K562 (cell line): ENCODE measurements around the gene MON2. TPM values are rescaled to one million over a fixed set of nuclear protein-coding genes. Genes with fewer than 3 reads are reported as not detected.
A peak's percentile ranks its signal among the peaks of the same experiment; 100 is the strongest.

Experiments used
- ATAC-seq: fragments of 200-7000 bp; cut with Tn5 transposase; 3 replicates; pipeline ENCODE4 v1.9.1; 2020; ENCODE audit warnings: moderate library complexity
- BruUV-seq: library from RNA; stranded (reverse); fragments of 400-500 nt; replicated peaks from 2 replicates; lab custom pipeline; 2021; lab: Mats Ljungman, UMichigan
- CTCF ChIA-PET: fragments of 300-600 bp; formaldehyde crosslinking; extraction: SDS; loops from one replicate; lab custom pipeline; 2021; ENCODE audit warnings: low intra/inter-chr PET ratio; lab: Yijun Ruan, JAX
- POLR2A ChIA-PET: fragments of 300-600, 350-650 bp; sonication (Branson Sonifier 250); formaldehyde crosslinking; extraction: SDS; loops from one replicate; lab custom pipeline; 2021; ENCODE audit warnings: antibody characterized with exemption, inconsistent platforms; lab: Yijun Ruan, JAX
- DNase-seq, 4 experiments: peaks; one replicate each; pipeline versions ENCODE4 v3.0.0 to v3.0.0-alpha.2; 2011 to 2018; ENCODE audit warnings: low spot score in 3 of 4, mixed read lengths in 3 of 4; ENCODE audit errors: extremely low read depth in 1 of 4
- FAIRE-seq: peaks from 2 replicates; lab custom pipeline; 2011; peaks lifted over from hg19 to GRCh38; lab: Jason Lieb, UNC
- H2AFZ ChIP-seq: 2 replicates; pipeline ENCODE4 v1.6.0; 2011; ENCODE audit warnings: low read depth, low read length, control low read depth, inconsistent platforms
- H3K27ac ChIP-seq: fragments of 200-600 bp; 3 replicates; pipeline ENCODE4 v1.8.0; 2011; ENCODE audit warnings: low read depth, mild to moderate bottlenecking, control low read depth, inconsistent platforms, low read length, moderate library complexity, mixed read lengths; ENCODE audit errors: extremely low read depth
- H3K27me3 ChIP-seq, 2 experiments: fragments of 300-600 bp in 1 of 2; 2 replicates in 1 of 2; 3 replicates in 1 of 2; pipeline versions ENCODE4 v1.6.0 to v1.8.0; 2011; ENCODE audit warnings: inconsistent platforms in 2 of 2, low read length in 2 of 2, mild to moderate bottlenecking in 1 of 2, mixed read lengths in 1 of 2, moderate library complexity in 1 of 2; ENCODE audit not compliant: control insufficient read depth in 2 of 2, insufficient read depth in 2 of 2
- H3K36me3 ChIP-seq: fragments of 300-600 bp; 3 replicates; pipeline ENCODE4 v1.8.0; 2011; ENCODE audit warnings: mild to moderate bottlenecking, low read length, inconsistent platforms; ENCODE audit not compliant: control insufficient read depth, insufficient read depth
- H3K4me1 ChIP-seq, 2 experiments: fragments of 200-600 bp in 1 of 2; replicated peaks in 1 of 2; 2 replicates in 1 of 2; 3 replicates in 1 of 2; pipeline versions ENCODE4 v1.5.1 to v1.8.0; 2011; ENCODE audit warnings: inconsistent platforms in 2 of 2, low read length in 2 of 2, mild to moderate bottlenecking in 1 of 2, mixed read lengths in 1 of 2, moderate library complexity in 1 of 2; ENCODE audit not compliant: control insufficient read depth in 2 of 2, insufficient read depth in 2 of 2
- H3K4me2 ChIP-seq: 2 replicates; pipeline ENCODE4 v1.6.1; 2011; ENCODE audit warnings: low read length, control low read depth, inconsistent platforms, mixed read lengths; ENCODE audit not compliant: insufficient read depth
- H3K4me3 ChIP-seq: fragments of 200-600 bp; sonication (generic), shearing (Covaris generic); 2 replicates; pipeline ENCODE4 v1.5.1; 2016; ENCODE audit warnings: control low read depth, inconsistent platforms
- H3K79me2 ChIP-seq: fragments of 200-600 bp; 3 replicates; pipeline ENCODE4 v1.8.0; 2011; ENCODE audit warnings: low read length, inconsistent platforms; ENCODE audit not compliant: control insufficient read depth, insufficient read depth
- H3K9ac ChIP-seq, 2 experiments: 2 replicates each; pipeline versions ENCODE4 v1.6.0 to v1.6.1; 2011; ENCODE audit warnings: low read depth in 2 of 2, low read length in 2 of 2, control low read depth in 1 of 2, inconsistent platforms in 1 of 2, mild to moderate bottlenecking in 1 of 2, mixed read lengths in 1 of 2; ENCODE audit not compliant: insufficient read depth in 1 of 2
- H3K9me1 ChIP-seq: one replicate; pipeline ENCODE4 v1.6.0; 2011; ENCODE audit warnings: inconsistent platforms, mild to moderate bottlenecking, low read length, moderate library complexity; ENCODE audit not compliant: control insufficient read depth, insufficient read depth
- H3K9me3 ChIP-seq: replicated peaks from 2 replicates; pipeline ENCODE4 v1.5.1; 2011; ENCODE audit warnings: low read depth, low read length, inconsistent platforms; ENCODE audit not compliant: control insufficient read depth, insufficient read depth
- H4K20me1 ChIP-seq: replicated peaks from 2 replicates; pipeline ENCODE4 v1.6.1; 2011; ENCODE audit warnings: low read length, inconsistent platforms, mixed read lengths; ENCODE audit not compliant: control insufficient read depth, insufficient read depth
- C11orf30 ChIP-seq: fragments of 450-650 bp; IDR thresholded peaks from 2 replicates; pipeline ENCODE4 v1.6.1; 2016; ENCODE audit warnings: low read depth, mild to moderate bottlenecking
- ELF4 ChIP-seq: fragments of 450-650 bp; formaldehyde crosslinking; IDR thresholded peaks from 2 replicates; pipeline ENCODE4 v1.4.0; 2022; ENCODE audit warnings: missing genetic modification characterization
- GTF2F1 ChIP-seq: IDR thresholded peaks from 2 replicates; pipeline ENCODE4 v1.6.1; 2011; ENCODE audit warnings: low read depth, low read length, improper control_type of control experiment
- JUND ChIP-seq, 2 experiments: IDR thresholded peaks; 2 replicates in 1 of 2; 3 replicates in 1 of 2; pipeline ENCODE4 v1.6.1; 2011; ENCODE audit warnings: borderline replicate concordance in 2 of 2, low read depth in 2 of 2, low read length in 2 of 2, improper control_type of control experiment in 1 of 2, missing biosample characterization in 1 of 2, missing genetic modification characterization in 1 of 2, missing genetic modification reagents in 1 of 2
- LCOR ChIP-seq: sonication (generic); formaldehyde crosslinking; IDR thresholded peaks from 2 replicates; pipeline ENCODE4 v1.8.0; 2022; ENCODE audit warnings: mild to moderate bottlenecking, missing genetic modification reagents
- MAFF ChIP-seq: IDR thresholded peaks from 2 replicates; pipeline ENCODE4 v1.6.1; 2012; ENCODE audit warnings: low read length, improper control_type of control experiment
- NFIC ChIP-seq: fragments of 450-650 bp; IDR thresholded peaks from 2 replicates; pipeline ENCODE4 v1.6.1; 2017; ENCODE audit warnings: mild to moderate bottlenecking, inconsistent platforms
- NFIX ChIP-seq: fragments of 250-450 bp; sonication (Bioruptor Pico); IDR thresholded peaks from 2 replicates; pipeline ENCODE4 v1.4.0; 2020; ENCODE audit warnings: low read depth, mild to moderate bottlenecking, moderate library complexity
- RERE ChIP-seq: sonication (generic); formaldehyde crosslinking; IDR thresholded peaks from 2 replicates; pipeline ENCODE4 v1.8.0; 2023; ENCODE audit warnings: missing genetic modification reagents, mild to moderate bottlenecking, borderline replicate concordance
- ZBED1 ChIP-seq: IDR thresholded peaks from 2 replicates; pipeline ENCODE4 v1.6.1; 2014
- ZNF316 ChIP-seq: fragments of 450-650 bp; IDR thresholded peaks from 2 replicates; pipeline ENCODE4 v1.6.1; 2016
- WGBS: fragments of 100-300 bp; shearing (Covaris generic); methylation state at CpG from one replicate; pipeline ENCODE4 v1.1.6; 2016; ENCODE audit warnings: low coverage, mixed read lengths; ENCODE audit not compliant: insufficient coverage; ENCODE audit errors: missing lambda C conversion rate; 5-methylcytosine and 5-hydroxymethylcytosine counted together
- in situ Hi-C: fragments of 300-500 bp; cut with MboI; formaldehyde crosslinking; loops from 4 replicates; pipeline ENCODE4 v1.15.0; 2018; ENCODE audit warnings: inconsistent platforms, mixed read lengths
- intact Hi-C: fragments of 100-400 bp; cut with micrococcal nuclease; formaldehyde crosslinking; loops from 2 replicates; pipeline ENCODE4 v1.14.2; 2022
- polyA plus RNA-seq, 8 experiments: library from polyadenylated mRNA; depleted of rRNA in 4 of 8; stranded (reverse) in 5 of 8; unstranded in 3 of 8; fragments of >200 nt; fragmentation: Nextera tagmentation in 2 of 8; fragmentation: Illumina TruSeq in 1 of 8; extraction: Ambion mirVana in 2 of 8; extraction: Trizol in 1 of 8; gene quantifications; 2 replicates each; pipeline versions ENCODE4 v1.2.1 to v1.2.3, GENCODE V29; 2011 to 2014; ENCODE audit warnings: inconsistent platforms in 1 of 8, missing spikeins in 1 of 8
- total RNA-seq, 7 experiments: library from RNA; depleted of rRNA in 6 of 7; stranded (reverse); fragments of >200 nt in 6 of 7; fragmentation: Illumina TruSeq in 2 of 7; extraction: Trizol in 2 of 7; gene quantifications; 2 replicates each; pipeline versions ENCODE4 v1.2.1 to v1.2.3, GENCODE V29; 2011 to 2021; ENCODE audit warnings: low replicate concordance in 1 of 7

MON2 gene
- total and polyA plus RNA-seq, 9 of the 15 experiments (the other 6 are each of a cell fraction or from before 2014, with no cell fraction given), result 3.6 to 31.6 (median 16.8) TPM

GRCh38 chr12:62537551-62537950 is 70.9 kb downstream of the MON2 start:
- 98% methylated on average over 2 of the region's 2 CpGs for WGBS

GRCh38 chr12:62540354-62540753 is 73.7 kb downstream of the MON2 start:
- Histone ChIP-seq H2AFZ (no peak overlapping the region), H3K27ac (no peak overlapping the region), H3K79me2 (no peaks in the 10 kb centered on the region), H3K4me2 (no peak overlapping the region), H3K9me1 (no peaks in the 10 kb centered on the region), H3K9me3 (no peaks in the 10 kb centered on the region), H3K36me3 (peaks cover 34% of the 10 kb centered on the region), H3K9ac (no peak overlapping the region), H3K4me1 (no peaks in the 10 kb centered on the region), H3K4me3 (no peak overlapping the region), H4K20me1 (no peaks in the 10 kb centered on the region), H3K27me3 (no peaks in the 10 kb centered on the region)
- in situ Hi-C loops (no loop called here), intact Hi-C loops (no loop called here)
- ChIA-PET CTCF (no interaction called here), POLR2A (no interaction called here)
- BruUV-seq, result no TSS peak
- ATAC-seq (no peak), FAIRE-seq (no peak), DNase-seq (no peak)
- WGBS, result 35% methylated on average over 2 of the region's 2 CpGs
- peak; percentile 57; the same call in 1 of the 2 replicates for TF ChIP-seq C11orf30
- no peak for TF ChIP-seq RERE (CRISPR knock-in tag)
- TF ChIP-seq MAFF, result no peak
- TF ChIP-seq ZBED1, result no peak
- TF ChIP-seq ELF4 (CRISPR knock-in tag), result no peak
- no peak for TF ChIP-seq LCOR (CRISPR knock-in tag)
- TF ChIP-seq ZNF316, result peak; percentile 71

More at GRCh38 chr12:62537551-62537950, 70.9 kb downstream of the MON2 start:
- Histone ChIP-seq H3K4me2 (no peak overlapping the region), H3K27me3 (no peaks in the 10 kb centered on the region), H2AFZ (no peak overlapping the region), H3K4me1 (no peaks in the 10 kb centered on the region), H3K27ac (no peak overlapping the region), H3K79me2 (no peaks in the 10 kb centered on the region), H3K36me3 (peaks cover 40% of the 10 kb centered on the region; the same call in 2 of the 3 replicates), H3K9me1 (no peaks in the 10 kb centered on the region)
- POLR2A ChIA-PET, result no interaction called here
- BruUV-seq, result no TSS peak
- intact Hi-C loops, result no loop called here
- TF ChIP-seq NFIX (CRISPR knock-in tag), result 0 out of 2 replicates have a peak, but pooled peaks have one; percentile 34
- TF ChIP-seq GTF2F1, result no peak
- TF ChIP-seq NFIC, result peak; percentile 82
- TF ChIP-seq JUND (IDR thresholded peaks at IDR 0.05; ENCODE audit: borderline replicate concordance, low read depth, low read length), result no peak
- TF ChIP-seq JUND (tag; IDR thresholded peaks at IDR 0.05; ENCODE audit: borderline replicate concordance, low read depth, low read length), result no peak
- TF ChIP-seq, all 486 proteins: peak for 2
- DNase-seq (peak in 1 of 4 experiments; percentile 19), FAIRE-seq (no peak), ATAC-seq (no peak)
- in situ Hi-C loops, result no loop called here
- H4K20me1 ChIP-seq, result no peaks in the 10 kb centered on the region
- no peaks in the 10 kb centered on the region for H3K9me3 ChIP-seq
- no peak overlapping the region for H3K4me3 ChIP-seq
- H3K9ac ChIP-seq, result no peak overlapping the region
- CTCF ChIA-PET, result no interaction called here
